Hindlimb muscle (tissue), 1 donor: ENCODE data around the gene PDGFB. TPM values are rescaled to one million over a fixed set of nuclear protein-coding genes. Genes with fewer than 3 reads are reported as not detected.

Experiments used
- DNase-seq: peaks from one replicate; pipeline ENCODE4 v3.0.0-alpha.2; 2013
- polyA plus RNA-seq: library from polyadenylated mRNA; unstranded; fragments of 120-200 nt; gene quantifications from one replicate; pipeline ENCODE4 v1.2.1, GENCODE V29; 2013; ENCODE audit not compliant: insufficient read length

PDGFB gene
- polyA plus RNA-seq, 1 donor, result 26.6 TPM

- DNase-seq, result peak; percentile 63
These were observed 70.1 kb downstream of the PDGFB start for GRCh38 chr22:39174498-39175352.

- DNase-seq, result no peak
These were observed 70.8 kb downstream of the PDGFB start for GRCh38 chr22:39173787-39174497.

Other genes with a start within 250 kb of the PDGFB start
- gene APOBEC3C, start 230.7 kb downstream of the PDGFB start, polyA plus RNA-seq, result 6.8 TPM
- gene APOBEC3D, start 223.9 kb downstream of the PDGFB start, polyA plus RNA-seq, result 1.5 TPM
- 3.0 TPM for gene APOBEC3F, start 204.1 kb downstream of the PDGFB start, polyA plus RNA-seq
- 3.3 TPM for gene APOBEC3G, start 167.7 kb downstream of the PDGFB start, polyA plus RNA-seq
- not detected for gene APOBEC3H, start 147.7 kb downstream of the PDGFB start, polyA plus RNA-seq
- 5.7 TPM for gene CBX7, start 92.3 kb downstream of the PDGFB start, polyA plus RNA-seq
- gene RPL3, start 74.6 kb upstream of the PDGFB start, polyA plus RNA-seq, result 2,719 TPM
- gene SYNGR1, start 105.0 kb upstream of the PDGFB start, polyA plus RNA-seq, result 13.0 TPM
- 26.6 TPM for gene TAB1, start 154.8 kb upstream of the PDGFB start, polyA plus RNA-seq
- 4.1 TPM for gene MGAT3, start 212.0 kb upstream of the PDGFB start, polyA plus RNA-seq